Activated CD4-positive, CD25-positive, alpha-beta regulatory T cell treated with anti-CD3 and anti-CD28 coated beads, Interleukin-2, amount 50 U/mL, for 72 hours (primary cell): ENCODE data around the gene HOXC11.

Experiments used
- DNase-seq: peaks from one replicate; pipeline ENCODE4 v3.0.0; 2021

The HOXC11 gene

DNA sequence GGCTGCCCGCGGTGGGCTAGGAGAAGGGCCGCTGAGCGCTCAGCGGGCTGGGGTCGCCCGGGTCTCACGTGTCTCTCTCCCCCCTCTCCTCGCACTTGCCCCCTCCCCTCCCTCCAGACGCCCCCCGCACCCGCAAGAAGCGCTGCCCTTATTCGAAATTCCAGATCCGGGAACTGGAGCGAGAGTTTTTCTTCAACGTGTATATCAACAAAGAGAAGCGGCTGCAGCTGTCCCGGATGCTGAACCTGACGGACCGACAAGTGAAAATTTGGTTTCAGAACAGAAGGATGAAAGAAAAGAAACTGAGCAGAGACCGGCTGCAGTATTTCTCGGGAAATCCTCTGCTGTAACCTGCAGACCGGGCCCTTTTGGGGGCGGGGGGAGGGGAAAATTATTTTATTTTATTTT, 2.1 kb downstream of the HOXC11 start:
- DNase-seq: no peak

DNA sequence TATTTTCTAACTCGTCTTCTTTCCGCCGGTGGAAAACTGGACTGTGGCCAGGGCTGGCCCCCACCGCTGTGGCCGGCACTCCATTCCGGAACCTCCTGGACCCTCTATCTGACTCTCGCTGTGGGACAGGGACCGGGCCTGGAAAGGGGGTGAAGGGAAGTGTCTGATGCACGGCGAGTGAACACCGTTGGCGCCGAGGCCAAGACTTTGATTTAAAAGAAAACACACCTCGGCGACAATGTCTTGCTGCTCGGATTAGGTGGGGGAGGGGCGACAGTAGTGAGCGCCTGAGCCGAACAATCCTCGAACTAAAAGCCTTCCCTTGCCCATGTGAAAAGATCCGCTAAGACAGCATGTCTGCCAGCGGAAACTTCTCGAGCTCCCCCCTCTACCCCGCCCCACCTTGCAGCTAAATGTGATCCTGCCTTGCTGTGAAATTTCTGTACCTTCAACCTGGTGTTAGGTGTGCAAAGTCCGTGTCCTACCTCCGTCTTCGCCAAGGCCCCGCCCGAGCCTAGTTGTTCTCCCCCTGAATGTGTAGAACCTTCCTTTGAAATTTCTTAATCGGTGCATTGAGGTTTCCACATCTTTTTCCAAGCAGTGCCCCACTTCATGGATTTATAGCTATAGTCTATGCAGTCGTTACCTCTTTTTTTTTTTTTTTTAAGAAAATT, 2.7 kb downstream of the HOXC11 start:
- DNase-seq: no peak

DNA sequence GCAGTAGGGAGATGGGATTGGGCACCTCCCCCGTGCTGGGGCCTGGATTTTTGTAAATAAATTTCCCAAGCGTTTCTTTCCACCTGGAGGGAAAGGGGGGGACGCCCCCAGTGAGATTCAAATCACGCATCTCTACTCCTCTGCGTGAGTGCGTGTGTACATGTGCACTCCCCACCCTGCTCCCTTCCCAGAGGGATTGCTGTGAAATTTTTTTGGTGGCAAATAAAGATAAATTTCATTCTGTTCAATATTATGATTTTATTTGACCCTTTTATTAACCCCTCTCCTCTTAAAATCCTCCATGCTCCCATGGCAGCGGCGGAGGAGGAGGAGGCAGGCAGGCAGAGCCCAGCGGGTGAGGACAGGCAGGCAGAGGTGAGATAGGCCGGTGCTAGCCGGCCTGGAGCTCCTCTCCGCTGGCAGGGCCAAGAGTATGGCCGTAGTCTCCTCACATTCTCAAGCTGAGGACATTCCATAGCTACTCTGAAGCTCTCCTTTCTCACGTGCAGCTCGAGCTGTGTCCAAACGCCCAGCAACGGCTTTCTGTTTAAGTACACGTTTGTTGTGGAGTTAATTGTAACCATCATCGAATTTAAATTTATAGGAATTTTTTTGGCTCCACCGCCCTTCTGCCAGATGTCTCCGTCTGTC, 3.4 kb downstream of the HOXC11 start:
- no peak for DNase-seq

DNA sequence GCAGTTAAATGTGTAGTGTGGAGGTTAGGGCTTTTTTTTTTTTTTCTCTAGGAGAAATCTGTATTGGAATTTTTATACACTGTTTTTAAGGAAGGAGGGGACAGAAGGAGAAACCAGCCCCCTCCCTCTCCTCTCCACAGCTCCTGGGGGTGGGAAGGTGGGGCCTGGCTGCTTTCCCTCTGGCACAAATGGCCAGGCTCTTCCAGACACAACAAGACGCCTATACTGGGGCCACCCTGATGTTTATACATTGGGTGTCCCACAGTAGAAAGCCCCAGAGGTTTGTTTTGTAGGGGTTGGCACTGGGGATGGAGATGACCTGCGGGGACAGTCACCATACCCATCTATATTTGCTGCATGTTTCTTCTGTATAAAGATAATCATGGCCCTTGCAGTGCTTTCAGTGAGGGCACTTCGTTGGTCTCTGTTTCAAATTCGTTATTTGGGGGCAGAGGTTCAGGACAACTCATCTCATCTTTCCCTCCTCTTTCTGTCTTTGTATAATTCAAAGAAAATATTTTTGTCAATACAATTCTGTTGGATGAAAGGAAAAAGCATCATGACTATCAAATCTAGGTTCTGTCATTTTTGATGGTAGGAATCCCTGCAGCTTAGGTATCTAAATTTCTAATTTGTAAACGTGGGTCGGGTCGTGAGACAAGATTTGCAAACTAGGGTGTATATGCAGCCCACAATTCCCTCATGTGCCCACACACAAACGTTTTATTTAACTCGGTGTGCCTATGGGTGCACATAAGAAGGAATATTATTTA, 4.1 kb downstream of the HOXC11 start:
- no peak for DNase-seq

DNA sequence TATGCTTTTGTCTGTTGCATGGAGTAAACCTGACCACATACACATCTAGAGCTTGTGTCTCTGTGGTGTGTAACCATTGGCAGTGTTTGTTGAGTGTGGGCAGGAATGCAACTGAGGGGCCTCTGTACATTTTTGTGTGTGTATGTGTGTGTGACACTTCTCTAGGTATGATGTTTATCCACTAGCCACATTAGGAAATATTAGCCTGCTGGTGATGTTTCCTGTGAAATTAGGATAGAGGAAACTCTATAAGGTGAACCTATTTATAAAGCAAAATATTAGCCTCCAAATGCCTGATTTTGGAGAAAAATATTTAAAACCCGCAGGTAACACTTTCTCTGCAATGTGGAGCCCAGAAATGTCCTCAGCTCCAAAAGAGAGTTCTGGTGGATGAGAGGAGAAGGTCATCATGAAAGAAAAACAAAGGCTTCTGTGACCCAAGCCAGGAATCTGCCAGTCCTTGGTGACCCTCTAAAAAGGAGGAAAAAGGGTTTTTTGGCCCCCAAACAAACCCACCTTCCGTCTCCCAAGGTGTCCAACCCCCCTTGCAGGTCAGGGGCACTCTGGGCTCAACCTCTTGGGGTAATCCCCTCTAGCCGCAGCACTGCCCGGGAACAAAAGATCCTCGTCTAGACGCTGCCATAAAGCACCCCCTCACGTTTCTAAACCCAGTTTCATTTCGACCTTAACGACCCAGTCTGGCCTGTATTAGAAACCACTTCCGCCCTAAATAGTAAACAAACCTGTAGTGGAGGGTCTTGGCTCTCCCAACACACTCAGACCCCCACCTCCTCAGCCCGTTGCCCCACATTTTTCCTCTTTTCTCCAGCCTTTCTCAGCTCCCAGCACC, 4.9 kb downstream of the HOXC11 start:
- no peak for DNase-seq

DNA sequence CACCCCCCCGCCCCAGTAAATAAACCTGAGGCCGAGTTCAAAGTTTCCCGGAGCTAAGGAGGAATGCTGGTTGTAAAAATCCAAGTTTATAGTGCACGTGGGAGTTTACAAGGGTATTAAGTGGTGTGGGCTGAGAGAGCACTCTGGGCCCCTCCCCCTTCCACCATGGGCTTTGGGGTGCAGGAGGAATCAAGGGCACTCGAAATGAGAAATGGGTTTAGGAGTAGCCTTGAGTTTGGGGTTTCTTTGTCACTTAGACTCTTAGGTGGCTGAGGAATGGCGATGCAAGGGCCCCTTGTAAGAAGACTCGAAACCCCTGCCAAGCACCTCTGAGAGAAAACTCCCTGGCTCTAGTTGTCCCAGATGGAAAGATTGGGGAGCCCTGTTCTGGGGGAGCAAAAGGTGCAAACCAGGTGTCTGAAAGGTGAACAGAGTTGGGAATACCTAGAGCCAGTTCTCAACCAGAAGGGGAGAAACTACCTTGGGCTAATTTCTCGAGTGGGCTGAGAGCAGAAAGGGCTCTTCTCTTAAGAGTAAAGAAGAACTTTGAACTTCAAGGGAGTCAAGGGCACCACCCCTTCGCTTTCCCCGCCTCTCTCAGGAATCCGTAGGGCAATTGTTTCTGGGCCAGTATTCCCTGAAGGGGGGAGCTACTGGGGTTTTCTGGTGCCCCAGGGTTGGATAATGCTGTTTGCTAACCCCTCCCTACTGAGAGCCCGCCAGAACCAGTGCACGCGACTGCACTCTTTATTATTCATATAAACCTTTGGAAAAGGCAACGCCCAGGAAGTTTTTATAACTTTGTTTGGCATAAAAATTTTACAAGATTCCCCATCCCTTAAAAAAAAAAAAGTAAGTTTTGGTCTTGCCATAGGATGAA, 5.8 kb downstream of the HOXC11 start:
- DNase-seq: no peak

DNA sequence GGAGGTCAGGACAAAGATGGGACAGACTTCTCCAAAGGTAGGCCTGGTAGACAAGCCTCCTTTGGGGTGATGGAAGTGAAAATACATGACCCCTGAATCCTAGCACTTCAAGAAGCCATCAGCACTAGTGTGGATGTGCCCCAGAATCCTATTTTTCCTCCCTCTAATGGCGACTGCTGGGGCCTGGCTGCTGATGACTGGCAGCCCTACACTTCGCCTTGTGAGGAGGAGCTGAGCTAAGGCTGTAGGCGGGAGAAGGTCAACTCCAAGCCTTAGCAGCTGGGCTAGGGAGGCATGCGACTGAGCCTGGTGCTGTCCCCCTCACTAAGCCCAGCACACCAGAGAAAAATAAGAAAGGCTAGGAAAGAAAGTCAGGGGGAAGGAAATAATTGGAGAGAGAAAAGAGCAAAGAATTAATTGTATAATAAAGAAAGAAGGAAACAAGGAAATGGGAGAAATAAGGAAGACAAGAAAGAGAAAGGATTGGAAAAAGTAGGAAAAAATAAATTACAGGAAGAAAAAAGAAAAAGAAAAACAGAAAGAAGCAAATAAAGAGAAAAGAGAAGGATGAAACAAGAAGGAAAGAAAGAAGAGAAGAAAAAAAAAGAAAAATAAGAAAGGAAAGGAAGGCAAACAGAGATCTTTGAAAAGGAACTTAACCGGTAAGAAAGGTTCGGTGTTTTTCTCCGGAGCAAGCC, 7.3 kb downstream of the HOXC11 start:
- no peak for DNase-seq

DNA sequence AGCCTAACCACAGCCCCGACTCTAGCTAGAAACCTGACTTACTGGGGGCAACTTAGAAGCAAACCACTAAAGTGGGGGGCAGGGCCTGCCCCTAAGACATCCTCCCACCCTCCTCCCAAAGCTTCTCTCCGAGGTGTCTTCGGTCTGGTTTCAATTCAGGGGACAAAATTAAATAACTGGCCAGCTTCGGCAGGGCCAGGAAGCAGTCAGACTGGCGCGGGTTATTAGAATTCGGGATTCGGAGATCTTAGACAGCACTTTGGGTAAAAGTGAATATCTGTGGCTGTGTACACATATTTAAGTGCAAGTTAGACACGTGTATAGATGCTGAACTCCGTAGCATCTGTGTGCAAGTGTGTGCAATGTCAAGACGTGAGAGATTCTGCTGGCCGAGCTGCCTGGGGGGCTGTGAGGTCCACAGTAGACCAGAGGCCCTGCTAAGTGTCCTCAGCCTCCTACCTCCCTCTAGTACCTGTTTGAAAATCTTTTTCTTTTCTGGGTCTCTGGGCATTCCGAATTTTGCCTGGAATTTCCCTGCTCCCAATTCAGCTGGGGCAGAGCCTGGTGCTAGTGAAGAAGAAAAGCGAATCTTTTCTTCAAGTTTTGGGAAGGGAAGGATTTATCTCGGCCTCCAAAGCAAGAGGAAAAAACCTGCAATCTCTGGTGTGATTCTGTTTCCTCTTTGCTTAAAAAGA, 8.0 kb downstream of the HOXC11 start:
- no peak for DNase-seq

DNA sequence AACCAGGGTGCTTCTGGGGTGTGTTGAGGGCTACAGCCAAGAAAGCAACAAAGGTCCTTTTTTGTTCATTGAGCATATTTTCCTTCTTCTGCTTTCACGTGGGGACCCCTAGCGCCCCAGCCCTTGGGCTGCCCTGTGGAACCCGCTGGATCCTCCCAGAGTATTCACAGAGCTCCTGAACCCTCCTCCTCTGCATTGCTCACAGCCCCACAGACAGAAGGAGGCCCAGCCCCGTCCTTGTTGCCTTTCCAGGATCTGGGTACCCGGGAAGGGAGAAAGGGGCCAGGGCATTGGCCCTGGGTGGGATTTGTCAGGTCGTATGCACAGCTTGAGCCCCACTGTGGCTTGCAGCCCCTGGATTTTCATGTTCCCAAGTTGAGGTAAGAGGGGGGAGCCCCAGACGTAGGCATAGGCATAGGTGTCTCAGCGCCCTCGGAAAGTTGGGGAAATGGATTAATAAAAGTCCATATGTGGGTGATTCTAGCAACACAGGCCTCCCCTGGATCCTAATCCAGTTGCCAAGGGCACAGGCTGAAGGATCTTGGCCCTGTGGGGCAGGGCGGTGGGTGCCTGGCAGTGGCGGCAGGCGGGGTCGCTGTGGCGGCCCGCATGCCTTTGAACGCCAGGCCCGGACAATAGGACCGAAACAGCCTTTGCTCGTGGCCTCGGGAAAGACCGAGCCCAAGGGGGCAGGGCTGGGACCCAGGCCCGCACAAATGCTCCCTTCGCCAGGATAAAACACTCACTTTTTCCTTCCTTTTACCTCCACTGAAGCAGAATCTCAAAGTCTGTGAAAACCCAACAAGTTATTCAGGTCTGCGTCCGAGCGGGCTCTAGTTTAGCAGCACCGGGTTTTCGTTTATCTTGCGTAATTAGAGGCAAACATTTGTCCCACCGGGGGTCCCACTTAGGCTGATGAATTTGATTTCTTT, 9.0 kb downstream of the HOXC11 start:
- DNase-seq: no peak

DNA sequence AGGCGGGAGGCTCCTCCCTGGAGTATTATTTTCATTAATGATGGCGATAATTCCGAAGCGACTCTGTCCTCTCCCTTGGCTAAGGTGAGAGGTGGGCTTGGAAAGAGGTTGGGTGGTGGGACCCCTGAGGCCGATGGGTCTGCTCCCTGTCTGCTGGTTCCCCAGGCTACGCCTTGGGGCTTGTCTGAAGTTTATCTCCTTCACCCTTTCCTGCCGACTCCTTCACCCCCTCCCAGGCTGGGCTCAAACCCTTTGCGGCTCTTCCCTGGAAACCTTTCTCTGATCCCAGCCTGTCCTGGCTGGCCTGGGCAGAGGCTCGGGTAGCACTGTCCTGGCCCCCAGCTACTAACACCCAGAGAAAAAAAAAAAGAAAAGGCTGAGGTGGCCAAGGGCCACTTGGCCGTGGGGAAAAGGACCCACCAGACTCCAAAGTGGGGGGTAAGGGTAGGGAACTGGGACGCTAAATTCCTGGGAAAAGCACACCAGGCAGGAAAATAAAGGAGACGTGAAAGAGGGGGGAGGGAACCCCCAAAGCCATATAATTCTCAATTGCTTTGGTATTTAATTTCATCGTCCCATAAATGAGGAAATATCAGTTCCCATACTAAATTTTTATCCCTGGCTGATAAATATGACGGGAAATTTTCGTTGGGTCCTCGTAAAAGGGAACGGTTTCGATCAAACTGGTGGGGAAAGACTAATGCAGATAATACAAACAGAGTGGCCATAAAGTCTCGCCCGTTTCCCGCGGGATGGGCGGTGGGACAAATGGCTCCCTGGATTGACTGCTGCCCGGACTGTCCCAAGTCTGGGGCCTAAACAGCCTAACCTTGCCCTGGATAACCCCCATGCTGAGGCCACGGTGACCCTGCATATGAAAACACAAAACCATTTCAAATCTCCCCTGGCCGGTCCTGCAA, 10.0 kb downstream of the HOXC11 start:
- DNase-seq: no peak

DNA sequence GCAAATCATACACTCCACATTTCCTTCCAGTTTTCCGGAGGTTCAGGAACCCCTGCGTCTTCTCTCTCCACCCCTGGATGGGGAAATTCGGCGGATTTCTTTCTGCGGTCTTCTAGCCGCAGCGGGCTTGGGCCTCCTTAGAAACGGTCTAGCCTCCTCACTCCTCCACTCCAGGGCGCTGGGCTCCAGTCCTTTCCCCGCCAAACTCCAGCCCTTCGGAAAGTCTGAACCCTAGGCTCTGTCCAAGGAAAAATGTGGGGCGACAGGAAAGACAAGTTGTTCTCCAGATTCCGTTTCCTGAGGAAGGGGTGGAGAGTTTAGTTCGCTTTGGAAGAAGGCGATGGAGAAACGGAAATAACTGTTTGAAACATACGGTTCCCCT, 10.6 kb downstream of the HOXC11 start:
- no peak for DNase-seq

DNA sequence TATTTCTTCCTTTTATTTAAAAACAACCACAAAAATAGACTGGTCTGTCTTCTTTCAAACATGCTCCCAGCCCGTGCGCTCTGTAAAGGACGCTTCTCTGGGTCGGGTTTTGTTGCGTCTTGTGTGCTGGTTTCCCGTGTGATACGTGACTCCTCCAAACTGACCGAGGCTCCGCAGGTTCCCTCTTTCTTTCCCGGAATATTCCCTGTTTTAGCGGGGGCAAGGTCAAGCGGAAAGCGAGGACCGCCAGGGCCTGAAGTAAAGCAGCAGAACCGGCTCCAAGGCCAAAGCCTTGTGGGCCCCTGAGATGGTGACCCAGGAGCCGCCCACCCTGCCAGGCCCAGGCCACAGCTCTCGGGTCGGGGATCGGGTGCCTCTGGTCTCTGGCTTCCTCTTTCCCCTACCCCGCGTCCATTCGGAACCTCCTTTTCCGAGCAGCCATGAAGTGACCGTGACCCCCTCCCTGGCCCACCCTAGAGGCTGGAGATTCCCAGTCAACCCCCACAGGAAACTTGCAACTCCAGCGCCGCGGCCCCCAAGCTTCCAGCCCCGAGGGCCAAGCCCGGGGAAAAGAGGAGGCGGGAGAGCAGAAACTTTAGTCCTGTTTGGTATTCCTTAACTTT, 11.1 kb downstream of the HOXC11 start:
- no peak for DNase-seq

DNA sequence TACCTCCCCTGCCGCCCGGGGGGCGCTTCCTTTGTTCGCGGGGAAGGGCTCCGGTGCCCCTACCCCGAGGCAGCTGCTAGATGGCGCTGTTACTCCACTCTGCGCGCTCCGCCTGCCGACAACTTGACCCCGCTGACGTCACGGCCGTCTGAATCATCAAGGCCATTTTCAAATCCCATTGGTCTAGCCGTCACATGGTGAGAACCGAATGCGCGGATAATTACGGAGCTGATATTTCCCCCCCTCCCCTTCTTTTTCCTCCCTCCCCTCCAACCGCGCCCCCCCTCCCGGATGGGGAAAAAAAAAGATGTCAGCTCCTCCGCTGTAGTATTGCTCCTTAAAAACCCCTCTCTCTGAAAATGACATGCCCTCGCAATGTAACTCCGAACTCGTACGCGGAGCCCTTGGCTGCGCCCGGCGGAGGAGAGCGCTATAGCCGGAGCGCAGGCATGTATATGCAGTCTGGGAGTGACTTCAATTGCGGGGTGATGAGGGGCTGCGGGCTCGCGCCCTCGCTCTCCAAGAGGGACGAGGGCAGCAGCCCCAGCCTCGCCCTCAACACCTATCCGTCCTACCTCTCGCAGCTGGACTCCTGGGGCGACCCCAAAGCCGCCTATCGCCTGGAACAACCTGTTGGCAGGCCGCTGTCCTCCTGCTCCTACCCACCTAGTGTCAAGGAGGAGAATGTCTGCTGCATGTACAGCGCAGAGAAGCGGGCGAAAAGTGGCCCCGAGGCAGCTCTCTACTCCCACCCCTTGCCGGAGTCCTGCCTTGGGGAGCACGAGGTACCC, 12.2 kb downstream of the HOXC11 start, which contains the start of gene HOXC10:
Gene HOXC10, plus strand, starts transcription at position 246 of the 791 bp plus-strand sequence. Its CDS starts 114 bp downstream, at position 360.
- DNase-seq: peak; percentile 79

DNA sequence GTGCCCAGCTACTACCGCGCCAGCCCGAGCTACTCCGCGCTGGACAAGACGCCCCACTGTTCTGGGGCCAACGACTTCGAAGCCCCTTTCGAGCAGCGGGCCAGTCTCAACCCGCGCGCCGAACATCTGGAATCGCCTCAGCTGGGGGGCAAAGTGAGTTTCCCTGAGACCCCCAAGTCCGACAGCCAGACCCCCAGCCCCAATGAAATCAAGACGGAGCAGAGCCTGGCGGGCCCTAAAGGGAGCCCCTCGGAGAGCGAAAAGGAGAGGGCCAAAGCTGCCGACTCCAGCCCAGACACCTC, 12.7 kb downstream of the HOXC11 start:
- no peak for DNase-seq

DNA sequence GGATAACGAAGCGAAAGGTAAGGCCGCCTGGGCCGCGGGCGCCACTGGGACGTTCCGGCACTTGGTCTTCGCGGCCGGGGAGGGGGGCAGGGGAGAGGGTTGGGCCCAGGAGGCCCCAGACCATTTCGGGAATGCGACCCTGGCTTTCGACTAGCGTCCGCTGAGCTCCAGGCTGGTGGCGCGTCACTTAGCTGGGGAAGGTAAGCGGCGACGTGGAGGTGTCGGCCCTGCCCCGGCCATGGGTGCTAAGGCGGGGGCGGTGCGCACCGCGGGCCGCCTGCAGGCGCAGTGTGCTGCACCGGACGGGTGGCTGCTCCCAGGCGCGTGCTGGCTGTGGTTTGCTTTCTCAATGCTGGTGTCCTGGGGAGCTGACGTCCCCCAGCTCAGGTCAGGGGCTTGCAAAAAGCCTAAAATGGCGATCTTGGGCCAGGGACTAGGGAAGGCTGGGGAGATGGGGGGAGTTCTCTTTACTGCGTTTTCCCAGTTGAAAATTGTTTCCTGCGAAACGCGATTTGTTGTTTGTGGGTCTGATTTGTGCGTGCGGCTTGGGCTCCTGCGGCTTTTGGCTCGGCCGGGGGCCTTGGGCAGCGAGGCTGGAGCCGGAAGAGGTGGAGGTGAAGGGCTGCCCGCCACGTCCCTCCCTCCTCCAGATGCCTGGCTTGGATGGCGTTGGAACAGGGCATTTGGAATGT, 13.2 kb downstream of the HOXC11 start:
- DNase-seq: no peak

DNA sequence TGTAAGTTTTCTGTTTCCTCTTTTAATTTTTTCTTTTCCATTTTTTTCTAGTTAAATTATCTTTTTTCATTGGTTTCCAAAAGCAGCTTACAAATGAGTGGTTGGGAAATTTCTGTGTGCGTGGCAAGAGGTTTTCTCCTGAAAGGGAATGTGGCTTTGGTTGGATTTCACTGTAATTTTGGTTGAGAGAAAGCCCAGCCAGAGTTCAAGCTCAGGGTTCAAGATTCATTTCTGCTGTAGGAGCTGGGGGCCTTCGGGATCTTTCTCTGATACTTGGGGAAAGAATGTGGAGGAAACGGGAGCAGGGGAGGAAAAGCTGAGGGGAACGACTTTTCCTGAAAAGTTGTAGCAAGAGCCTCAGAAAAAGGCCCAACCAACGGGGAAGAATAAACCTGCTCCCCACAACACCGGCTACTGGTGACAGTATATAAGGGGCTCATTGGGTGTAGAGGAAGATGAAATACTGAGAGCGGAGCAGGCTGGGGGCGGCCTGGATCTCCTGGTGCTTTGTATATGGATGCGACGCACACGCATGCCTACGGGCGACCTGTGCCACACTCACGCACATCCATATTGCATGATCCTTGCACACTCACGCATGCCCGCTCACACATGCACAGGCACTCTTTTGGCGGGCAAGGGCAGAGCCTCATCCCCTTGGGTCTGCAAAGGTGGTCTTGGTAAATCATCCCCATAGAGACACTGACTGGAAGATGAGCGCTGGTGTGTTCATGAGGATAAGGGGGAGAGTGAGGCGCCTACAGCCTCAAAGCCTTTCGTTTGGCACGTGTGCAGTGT, 14.0 kb downstream of the HOXC11 start:
- DNase-seq: no peak
